GM19397 (cell line): ENCODE results near the gene ANO6.
"Not testable (repeated sequence)": the region's sequence is repeated elsewhere in the genome, so short reads cannot be mapped to it uniquely, and the experiment has no call there.

Experiments used
- ATAC-seq: cut with Tn5 transposase; IDR thresholded peaks from one replicate; pipeline ENCODE4 v1.9.1; 2021; ENCODE audit warnings: mild to moderate bottlenecking, moderate library complexity; ENCODE audit not compliant: unreplicated experiment

Gene ANO6

DNA sequence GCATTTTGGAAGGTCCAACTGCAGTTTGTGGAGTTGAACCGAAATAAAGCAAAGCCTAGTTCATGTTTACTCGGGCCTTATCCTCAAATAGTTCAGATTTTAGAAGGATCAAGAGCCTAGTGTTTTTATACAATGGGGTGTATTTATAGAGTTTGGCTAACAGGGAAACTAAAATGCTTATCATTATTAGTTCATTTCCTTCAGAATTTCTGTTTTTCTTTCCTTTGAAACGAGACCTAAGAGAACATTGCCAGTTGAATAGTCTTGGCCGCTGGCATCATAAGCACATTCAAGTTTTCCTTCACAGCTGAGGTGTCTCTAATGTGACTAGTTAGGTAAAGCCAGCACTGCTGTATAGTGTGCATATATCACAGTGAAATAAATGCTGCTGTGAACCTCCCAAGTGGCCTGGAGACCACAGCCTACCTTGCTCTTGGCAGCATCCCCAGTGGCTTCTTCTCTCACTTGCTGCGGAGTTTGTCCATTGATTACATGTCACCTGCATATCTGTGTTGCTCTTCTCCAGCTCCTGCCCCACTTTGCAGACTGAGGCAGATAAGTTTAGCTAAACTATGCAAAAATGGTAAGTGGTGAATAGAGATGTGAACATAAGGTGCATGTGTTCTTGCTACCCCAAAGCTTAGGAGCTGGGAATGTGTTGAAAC, 88.8 kb downstream of the ANO6 start:
- no peak for ATAC-seq

DNA sequence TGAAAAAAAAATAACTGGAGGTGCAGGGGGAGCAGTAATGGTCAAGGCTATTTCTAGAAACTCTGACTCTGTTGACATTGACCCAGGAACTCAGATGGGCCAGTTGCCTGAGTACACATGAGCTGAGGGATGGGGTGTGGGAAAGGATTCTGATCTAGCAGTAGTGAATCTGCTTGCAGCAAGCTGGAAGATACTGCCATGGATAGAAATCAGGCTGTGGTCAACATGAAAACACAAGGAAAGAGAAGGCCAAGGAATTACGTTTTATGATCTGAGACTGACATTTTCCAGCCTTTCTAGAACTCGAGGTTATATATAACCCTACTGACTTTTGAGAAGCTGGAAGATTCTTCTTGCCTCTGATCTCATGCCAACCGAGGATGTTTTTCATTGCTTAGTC, 90.0 kb downstream of the ANO6 start:
- no peak for ATAC-seq

DNA sequence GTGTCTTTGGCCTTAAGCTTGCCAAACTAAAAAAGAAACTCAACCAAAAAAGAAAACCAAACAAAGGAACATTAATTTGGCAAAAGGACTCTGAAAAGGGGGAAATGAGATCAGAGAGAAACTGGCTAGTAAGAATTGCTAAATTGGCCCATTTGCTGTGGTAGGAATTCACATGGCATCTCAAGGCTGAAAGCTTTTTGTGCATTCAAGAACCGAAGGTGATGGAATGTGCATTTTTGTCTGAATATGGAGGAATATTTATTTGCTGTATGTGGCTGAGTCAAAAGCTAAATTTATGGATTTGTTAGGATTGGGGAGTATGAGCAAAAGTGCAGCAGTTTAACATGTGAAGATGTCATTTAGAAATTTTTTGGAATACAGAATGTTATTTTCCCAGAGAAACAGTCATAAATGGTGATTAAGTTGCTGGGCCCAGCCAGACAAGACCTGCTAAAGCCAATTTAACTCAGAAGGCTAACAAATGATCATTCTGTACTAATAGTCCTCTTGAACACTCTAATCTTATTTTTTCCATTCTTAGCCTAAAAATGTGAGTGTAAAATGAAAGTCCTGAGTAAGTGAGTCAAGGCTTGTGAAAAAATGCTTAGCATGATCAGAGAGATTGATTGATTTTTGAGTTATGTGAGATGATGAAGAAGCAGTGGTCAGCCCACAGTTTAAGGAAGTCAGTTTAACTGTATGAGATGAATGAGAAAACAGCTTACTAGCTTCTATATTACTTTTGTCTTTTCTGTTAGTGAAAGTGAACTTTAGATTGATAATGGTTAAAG, 94.1 kb downstream of the ANO6 start:
- no peak for ATAC-seq

DNA sequence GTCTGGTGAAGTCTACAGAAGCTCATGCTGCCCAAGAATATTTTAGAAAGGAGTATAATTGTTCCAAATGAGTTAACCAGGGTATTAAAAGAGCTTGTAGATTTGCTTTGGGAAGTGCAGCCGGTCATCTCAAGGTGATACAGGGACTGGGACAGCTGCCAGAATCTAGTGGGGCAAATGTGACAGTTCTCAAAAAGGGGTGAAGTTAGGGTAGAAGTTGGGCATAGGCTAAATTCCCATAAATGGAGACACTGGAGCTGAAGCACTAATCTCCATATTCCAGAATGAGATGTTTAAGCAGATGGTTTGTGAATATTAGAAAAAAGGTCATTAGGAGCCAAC, 94.7 kb downstream of the ANO6 start:
- no peak for ATAC-seq

DNA sequence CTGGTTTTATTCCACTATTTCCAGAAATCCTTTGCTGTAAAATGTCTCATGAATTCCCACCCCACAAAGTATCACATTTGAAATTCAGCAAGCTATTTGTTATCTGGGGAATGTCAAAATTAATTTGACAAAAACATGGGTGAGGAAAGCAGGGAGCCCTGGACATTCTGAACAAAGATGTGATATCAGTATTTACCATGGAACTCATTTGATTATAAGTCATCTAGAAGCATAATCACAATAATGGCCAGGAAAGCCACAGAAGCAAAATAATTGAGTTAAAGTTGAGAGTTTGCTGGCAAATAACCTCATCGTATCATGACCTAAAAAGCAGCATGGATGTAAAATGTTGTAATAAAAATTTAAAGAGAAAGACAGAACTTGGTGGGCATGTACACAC, 96.1 kb downstream of the ANO6 start:
- no peak for ATAC-seq

DNA sequence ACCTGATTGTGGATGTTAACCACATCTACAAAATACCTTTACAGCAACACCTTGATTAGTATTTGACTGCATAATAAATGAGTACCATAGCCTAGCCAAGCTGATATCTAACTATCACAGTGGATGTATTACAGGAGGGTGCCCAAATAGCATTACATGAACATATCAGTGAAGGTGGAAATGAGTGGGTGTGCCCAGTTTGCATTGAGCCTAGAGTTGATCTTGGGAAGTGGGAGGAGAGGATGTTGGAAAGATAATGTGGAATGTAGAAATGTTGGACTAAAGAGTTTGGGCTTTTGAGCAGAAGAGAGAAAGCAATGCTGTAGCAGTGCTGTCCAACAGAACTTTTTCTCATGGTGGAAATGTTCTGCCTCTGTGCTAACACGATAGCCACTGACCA, 98.9 kb downstream of the ANO6 start:
- no peak for ATAC-seq

- no peak for ATAC-seq
These were observed 99.6 kb downstream of the ANO6 start for GRCh38 chr12:45315462-45315861.

GRCh38 chr12:45317261-45317660, 101.4 kb downstream of the ANO6 start:
- ATAC-seq, result not testable (repeated sequence)

GRCh38 chr12:45322810-45323209, 106.9 kb downstream of the ANO6 start:
- no peak for ATAC-seq

DNA sequence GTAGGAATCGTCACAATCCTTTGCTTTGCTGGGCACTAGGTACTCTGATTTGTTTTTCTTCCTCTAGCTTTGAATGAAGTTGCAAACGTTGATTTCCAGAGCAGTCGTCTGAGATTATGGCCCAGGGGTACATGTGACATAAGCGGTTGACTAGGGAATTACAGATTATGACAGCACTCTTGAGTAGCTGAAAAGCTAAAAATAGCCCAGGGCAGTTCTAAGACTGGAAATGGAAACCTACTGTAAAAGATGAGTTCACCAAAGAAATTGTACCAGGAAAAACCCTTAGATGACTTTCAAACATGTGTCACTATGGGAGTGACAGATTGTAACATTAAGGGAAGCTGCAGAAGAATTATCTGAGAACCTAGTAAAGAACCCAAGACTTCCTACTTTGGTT, 108.5 kb downstream of the ANO6 start:
- ATAC-seq, result no peak

DNA sequence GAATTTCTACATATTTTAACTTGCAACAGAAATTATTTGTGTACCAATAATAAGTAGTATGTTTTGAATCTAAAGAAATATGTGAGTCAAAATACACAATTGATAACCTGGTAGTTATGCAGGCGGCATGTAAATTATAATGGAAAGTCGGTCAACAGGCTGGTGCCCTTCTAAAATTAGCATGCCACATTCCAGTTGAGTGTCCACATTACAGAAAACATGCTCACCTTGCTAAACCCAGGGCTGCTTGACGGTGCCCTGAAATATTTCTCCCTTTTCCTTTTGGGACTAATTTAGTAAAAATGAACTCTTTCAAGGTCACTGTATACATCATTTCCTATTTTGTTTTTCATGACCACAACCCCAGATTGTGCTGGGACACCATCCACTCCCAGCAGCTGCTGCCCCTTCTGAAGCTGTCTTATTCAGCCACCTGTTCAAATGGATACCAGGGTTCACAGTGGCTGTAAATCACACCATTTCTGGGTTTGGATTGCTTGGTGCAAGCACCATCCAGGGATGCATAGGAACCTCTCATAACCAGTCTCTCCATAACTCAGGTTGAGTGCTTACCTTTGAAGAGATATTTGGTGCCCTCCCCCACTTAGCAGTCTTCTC, 110.6 kb downstream of the ANO6 start:
- ATAC-seq, result no peak

DNA sequence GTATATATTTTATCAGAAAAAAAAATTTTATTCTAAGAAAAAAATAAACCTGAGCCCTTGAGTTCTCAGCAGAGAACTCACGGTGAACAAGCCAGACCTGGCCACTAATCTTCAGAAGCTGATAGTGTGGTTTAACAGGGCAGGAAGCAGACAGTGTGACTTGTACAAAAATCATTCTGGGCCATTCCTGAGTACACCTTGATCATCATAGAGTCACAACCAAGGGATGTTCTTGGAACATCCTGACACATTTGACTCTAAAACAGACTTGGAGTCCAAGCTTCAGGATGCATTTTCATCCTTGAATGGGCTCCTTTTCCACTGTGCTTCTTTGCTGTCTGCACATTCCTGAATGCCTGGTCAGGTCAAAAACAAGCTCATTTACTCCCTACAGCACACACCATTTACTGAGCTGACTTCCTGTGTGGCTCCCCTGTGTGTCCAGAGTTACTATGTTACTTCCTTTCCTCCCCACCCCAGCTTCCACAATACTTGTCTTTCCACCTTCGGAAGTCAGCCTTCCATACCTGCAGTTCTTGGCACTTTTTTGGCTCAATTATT, 112.0 kb downstream of the ANO6 start:
- no peak for ATAC-seq

- no peak for ATAC-seq
These were observed 113.3 kb downstream of the ANO6 start for GRCh38 chr12:45329238-45329637.

DNA sequence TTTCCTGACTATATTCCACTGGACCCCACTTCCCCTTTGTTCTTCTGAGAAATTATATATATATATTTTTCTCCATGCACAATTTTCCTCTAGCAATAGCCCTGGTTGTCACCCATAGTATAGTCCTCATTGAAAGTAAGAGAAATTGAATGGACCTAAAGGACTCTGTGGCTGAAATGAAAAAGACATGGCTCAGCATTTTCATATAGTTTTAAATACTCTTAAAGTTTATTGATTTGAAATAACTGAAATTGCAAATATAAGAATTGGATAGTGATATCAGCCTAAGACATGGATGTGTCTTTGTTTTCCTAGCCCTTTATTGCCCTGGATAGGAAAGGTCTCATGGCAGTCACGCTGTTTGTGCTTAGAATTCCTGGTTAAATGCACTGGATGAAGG, 113.8 kb downstream of the ANO6 start:
- no peak for ATAC-seq

DNA sequence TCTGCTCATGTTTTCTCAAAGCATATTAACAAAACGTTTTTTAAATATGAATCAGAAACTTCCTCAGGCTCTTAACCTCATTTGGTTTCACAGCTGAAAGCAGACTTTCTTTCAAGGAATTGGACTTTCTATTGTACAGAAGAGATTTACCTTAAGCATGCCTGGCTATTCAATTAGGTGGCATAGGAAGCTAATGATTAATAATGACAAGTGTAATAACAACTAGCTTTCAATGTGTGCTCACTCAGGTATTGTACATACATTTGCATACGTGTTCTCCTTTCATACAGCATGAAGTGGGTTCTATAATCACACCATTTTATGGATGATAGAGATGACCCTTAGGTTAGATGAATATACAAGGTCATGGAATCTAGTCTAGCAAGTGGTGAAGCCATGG, 115.7 kb downstream of the ANO6 start:
- no peak for ATAC-seq

- no peak for ATAC-seq
These were observed 118.5 kb downstream of the ANO6 start for GRCh38 chr12:45334396-45334795.

DNA sequence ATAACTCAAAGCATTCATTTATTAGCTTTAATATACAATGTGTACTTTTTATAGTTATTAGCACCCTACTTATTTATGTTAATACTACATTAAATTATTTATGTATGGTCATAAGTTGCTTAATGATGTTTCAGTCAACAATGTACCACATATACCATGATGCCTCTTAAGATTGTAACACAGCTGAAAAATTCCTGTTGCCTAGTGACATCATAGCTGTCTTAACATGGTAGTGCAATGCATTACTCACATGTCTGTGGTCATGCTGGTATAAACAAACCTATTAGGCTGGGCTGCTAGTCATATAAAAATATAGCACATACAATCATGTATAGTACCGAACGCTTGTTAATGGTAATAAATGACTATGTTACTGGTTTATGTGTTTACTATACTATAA, 120.4 kb downstream of the ANO6 start:
- no peak for ATAC-seq

DNA sequence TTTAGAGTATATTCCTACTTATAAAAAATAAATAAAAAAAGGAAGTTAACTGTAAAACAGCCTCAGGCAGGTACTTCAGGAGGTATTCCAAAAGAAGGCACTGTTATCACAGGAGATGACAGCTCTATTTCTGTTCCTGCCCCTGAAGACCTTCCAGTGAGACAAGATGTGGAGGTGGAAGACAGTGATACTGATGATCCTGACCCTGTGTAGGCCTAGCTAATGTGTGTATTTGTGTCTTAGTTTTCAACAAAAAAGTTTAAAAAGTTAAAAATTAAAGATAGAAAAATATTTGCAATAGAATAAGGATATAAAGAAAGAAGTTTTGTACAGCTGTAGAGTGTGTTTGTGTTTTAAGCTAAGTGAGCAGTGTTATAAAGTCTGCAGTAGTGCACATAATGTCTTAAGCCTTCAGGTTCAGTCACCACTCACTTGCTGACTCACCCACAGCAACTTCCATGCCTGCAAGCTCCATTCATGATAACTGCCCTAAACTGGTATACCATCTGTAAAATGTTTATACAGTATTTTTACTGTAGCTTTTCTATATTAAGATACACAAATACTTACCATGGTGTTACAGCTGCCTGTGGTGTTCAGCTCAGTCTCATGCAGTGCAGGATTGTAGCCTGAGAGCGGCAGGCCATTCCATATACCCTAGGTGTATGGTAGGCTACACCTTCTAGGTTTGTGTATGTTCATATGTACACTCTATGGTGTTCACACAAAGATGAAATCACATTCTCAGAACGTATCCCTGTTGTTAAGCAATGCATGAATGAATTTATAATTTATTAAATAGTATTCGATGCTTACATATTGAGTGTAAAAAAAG, 121.1 kb downstream of the ANO6 start:
- ATAC-seq, result no peak

DNA sequence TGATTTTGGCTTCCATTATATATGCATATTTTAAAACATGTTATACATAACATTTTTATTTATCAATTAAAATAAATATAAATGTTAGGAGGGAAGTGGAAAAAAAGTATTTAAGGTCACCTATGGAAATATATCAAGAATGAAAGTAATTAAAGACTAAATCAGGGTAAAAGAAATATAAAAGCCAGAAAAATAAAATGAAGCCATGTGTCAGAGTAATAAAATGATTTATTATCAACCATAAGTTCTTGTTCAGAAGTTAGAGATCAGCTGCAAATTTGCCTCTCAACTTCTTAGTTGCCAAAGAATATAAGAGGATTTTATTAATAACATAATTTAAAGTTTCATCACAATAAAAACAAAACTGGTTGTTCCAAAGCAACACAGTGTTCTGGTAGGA, 121.9 kb downstream of the ANO6 start:
- ATAC-seq, result no peak

GRCh38 chr12:45338272-45338671, 122.4 kb downstream of the ANO6 start:
- ATAC-seq, result no peak

DNA sequence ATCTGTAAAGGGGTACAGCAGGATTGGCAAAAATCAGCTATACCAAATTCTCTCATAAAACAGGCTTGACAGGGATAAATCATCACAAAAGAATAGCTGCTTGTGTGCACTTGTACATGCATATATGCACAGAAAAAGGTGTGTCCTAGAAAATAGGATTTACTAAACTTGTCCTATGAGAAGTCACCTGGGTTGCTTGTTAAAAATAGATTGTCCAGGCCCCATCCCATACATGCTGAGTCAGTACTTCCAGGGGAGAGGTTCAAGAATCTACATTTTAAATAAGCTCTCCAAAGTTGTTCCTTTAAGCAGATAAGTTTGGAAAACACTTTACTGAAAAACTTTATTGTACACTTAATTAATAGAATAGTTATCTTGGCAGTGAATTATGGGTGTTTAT, 123.1 kb downstream of the ANO6 start:
- no peak for ATAC-seq
